ENCODE results near the gene YBX3. TPM values are rescaled to one million over a fixed set of nuclear protein-coding genes. Genes with fewer than 3 reads are reported as not detected.

YBX3 gene
- total RNA-seq, 1 donor from 2014 or later: 494 TPM

GRCh38 chr12:10654003-10654402 is 69.1 kb downstream of the YBX3 start:
- no peak for DNase-seq (ENCODE audit: low spot score)
- Mint-ChIP-seq H3K27ac (ENCODE audit: unreplicated experiment) (no peak overlapping the region), H3K4me1 (ENCODE audit: unreplicated experiment) (no peaks in the 10 kb centered on the region), H3K4me3 (ENCODE audit: unreplicated experiment) (no peak overlapping the region), H3K27me3 (ENCODE audit: unreplicated experiment) (peaks cover 3% of the 10 kb centered on the region), H3K36me3 (ENCODE audit: low read depth, unreplicated experiment) (peaks cover 40% of the 10 kb centered on the region), H3K9me3 (ENCODE audit: unreplicated experiment) (peaks cover 16% of the 10 kb centered on the region)
- TF ChIP-seq, protein P1, sequence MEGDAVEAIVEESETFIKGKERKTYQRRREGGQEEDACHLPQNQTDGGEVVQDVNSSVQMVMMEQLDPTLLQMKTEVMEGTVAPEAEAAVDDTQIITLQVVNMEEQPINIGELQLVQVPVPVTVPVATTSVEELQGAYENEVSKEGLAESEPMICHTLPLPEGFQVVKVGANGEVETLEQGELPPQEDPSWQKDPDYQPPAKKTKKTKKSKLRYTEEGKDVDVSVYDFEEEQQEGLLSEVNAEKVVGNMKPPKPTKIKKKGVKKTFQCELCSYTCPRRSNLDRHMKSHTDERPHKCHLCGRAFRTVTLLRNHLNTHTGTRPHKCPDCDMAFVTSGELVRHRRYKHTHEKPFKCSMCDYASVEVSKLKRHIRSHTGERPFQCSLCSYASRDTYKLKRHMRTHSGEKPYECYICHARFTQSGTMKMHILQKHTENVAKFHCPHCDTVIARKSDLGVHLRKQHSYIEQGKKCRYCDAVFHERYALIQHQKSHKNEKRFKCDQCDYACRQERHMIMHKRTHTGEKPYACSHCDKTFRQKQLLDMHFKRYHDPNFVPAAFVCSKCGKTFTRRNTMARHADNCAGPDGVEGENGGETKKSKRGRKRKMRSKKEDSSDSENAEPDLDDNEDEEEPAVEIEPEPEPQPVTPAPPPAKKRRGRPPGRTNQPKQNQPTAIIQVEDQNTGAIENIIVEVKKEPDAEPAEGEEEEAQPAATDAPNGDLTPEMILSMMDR (IDR thresholded peaks at IDR 0.05; ENCODE audit: unreplicated experiment): no peak

GRCh38 chr12:10652192-10652591 is 70.9 kb downstream of the YBX3 start:
- TF ChIP-seq, protein P1 (IDR thresholded peaks at IDR 0.05; ENCODE audit: unreplicated experiment): no peak
- H3K4me1 Mint-ChIP-seq (ENCODE audit: unreplicated experiment): no peaks in the 10 kb centered on the region
- no peak overlapping the region for H3K27ac Mint-ChIP-seq (ENCODE audit: unreplicated experiment)
- peaks cover 24% of the 10 kb centered on the region for H3K9me3 Mint-ChIP-seq (ENCODE audit: unreplicated experiment)
- H3K36me3 Mint-ChIP-seq (ENCODE audit: low read depth, unreplicated experiment): peaks cover 38% of the 10 kb centered on the region
- DNase-seq (ENCODE audit: low spot score): no peak
- no peak overlapping the region for H3K4me3 Mint-ChIP-seq (ENCODE audit: unreplicated experiment)
- H3K27me3 Mint-ChIP-seq (ENCODE audit: unreplicated experiment): peaks cover 3% of the 10 kb centered on the region

Other genes starting within 250 kb of the YBX3 start
- gene EIF2S3B, start 217.4 kb downstream of the YBX3 start, total RNA-seq (ENCODE audit: unreplicated experiment): 7.6 TPM
- gene MAGOHB, start 109.7 kb downstream of the YBX3 start, total RNA-seq (ENCODE audit: unreplicated experiment): 23.8 TPM
- gene STYK1, start 49.3 kb downstream of the YBX3 start, total RNA-seq (ENCODE audit: unreplicated experiment): 11.4 TPM
- not detected for gene TAS2R7, start 79.3 kb upstream of the YBX3 start, total RNA-seq (ENCODE audit: unreplicated experiment)
- 0.44 TPM for gene TAS2R8, start 84.0 kb upstream of the YBX3 start, total RNA-seq (ENCODE audit: unreplicated experiment)
- not detected for gene TAS2R9, start 86.8 kb upstream of the YBX3 start, total RNA-seq (ENCODE audit: unreplicated experiment)
- 0.87 TPM for gene TAS2R10, start 103.0 kb upstream of the YBX3 start, total RNA-seq (ENCODE audit: unreplicated experiment)
- 3.7 TPM for gene PRR4, start 126.2 kb upstream of the YBX3 start, total RNA-seq (ENCODE audit: unreplicated experiment)
- 15.6 TPM for gene PRH1, start 160.9 kb upstream of the YBX3 start, total RNA-seq (ENCODE audit: unreplicated experiment)
- gene TAS2R13, start 186.2 kb upstream of the YBX3 start, total RNA-seq (ENCODE audit: unreplicated experiment): 0.90 TPM
- gene PRH2, start 205.9 kb upstream of the YBX3 start, total RNA-seq (ENCODE audit: unreplicated experiment): not detected
- gene TAS2R14, start 215.9 kb upstream of the YBX3 start, total RNA-seq (ENCODE audit: unreplicated experiment): 2.0 TPM